Mesodermal cell (in vitro differentiated cells): ENCODE results near the gene LPCAT1.
"Not testable (repeated sequence)": the region's sequence is repeated elsewhere in the genome, so short reads cannot be mapped to it uniquely, and the experiment has no call there.

ENCODE experiments used
- H3K27ac ChIP-seq: 2 replicates; pipeline ENCODE4 v1.7.0; 2013; ENCODE audit warnings: mild to moderate bottlenecking, low read depth, low read length, moderate library complexity; ENCODE audit not compliant: severe bottlenecking
- H3K36me3 ChIP-seq: 2 replicates; pipeline ENCODE4 v1.7.1; 2013; ENCODE audit warnings: mild to moderate bottlenecking, low read length, moderate library complexity; ENCODE audit not compliant: control insufficient read depth, insufficient read depth
- H3K4me1 ChIP-seq: one replicate; pipeline ENCODE4 v1.7.1; 2013; ENCODE audit warnings: mild to moderate bottlenecking, low read length; ENCODE audit not compliant: insufficient read depth, control insufficient read depth, poor library complexity, severe bottlenecking
- H3K4me3 ChIP-seq: 2 replicates; pipeline ENCODE4 v1.7.0; 2013; ENCODE audit warnings: low read length, control low read depth, mild to moderate bottlenecking; ENCODE audit not compliant: insufficient read depth, poor library complexity, severe bottlenecking; ENCODE audit errors: extremely low read depth
- H3K9me3 ChIP-seq: 2 replicates; pipeline ENCODE4 v1.7.1; 2013; ENCODE audit warnings: mild to moderate bottlenecking, low read length, moderate library complexity; ENCODE audit not compliant: control insufficient read depth
- WGBS, 2 experiments: methylation state at CpG; one replicate each; pipeline ENCODE4 v1.1.5; 2013; ENCODE audit warnings: missing lambda C conversion rate in 2 of 2; ENCODE audit not compliant: insufficient coverage in 2 of 2; 5-methylcytosine and 5-hydroxymethylcytosine counted together

Gene LPCAT1

GRCh38 chr5:1517838-1518237 is 5.9 kb downstream of the LPCAT1 start:
- Histone ChIP-seq H3K36me3 (peaks cover 66% of the 10 kb centered on the region), H3K4me3 (no peak overlapping the region), H3K27ac (no peak overlapping the region), H3K4me1 (peaks cover 31% of the 10 kb centered on the region), H3K9me3 (no peaks in the 10 kb centered on the region)
- 92 to 97% methylated on average over 18 to 20 of the region's 20 CpGs for WGBS, 2 experiments

DNA sequence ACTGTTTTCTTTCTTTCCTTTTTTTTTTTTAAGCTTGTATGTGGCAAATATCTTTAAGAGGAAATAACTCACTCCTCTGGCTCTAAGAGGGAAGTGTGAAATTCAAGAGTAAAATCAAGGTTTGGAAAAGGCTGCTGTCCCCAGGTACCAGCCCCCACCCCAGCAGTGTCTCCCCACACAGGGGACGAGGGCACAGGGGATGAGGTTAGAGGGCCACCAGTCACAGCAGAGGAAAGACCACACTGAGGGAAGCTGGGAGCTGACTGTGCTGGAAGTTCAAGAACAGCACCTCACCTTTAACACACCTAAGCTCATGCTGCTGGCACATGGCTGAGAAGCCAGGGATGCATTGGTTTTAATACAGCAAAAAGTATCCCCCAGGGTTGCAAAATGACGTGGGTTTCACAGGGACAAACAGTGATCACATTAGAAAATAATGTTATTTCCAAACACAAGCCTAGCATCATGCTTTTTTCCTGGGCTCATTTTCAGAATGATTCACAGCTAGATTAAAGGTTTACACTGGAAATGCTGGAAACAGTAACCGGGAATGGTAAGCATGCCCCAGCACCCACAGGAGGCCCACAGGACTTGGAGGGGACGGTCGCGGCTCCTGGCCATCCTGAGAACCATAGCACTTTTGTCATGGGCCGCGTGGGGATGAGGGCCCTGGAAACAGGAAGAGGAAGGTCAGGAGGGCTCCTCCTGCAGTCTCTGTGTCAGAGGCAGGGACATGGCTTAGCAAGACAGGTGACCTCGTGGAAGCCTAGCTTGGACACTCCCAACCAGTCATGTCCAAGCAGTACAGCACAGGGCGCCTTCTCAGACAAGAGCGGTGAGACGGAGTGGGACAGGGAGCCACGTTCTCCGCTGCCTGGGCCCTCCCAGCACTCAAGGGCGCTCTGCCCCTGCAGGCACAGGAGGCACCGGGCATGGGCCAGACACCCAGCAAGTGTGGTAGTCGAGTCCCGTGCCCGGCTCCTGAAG is 6.9 kb downstream of the LPCAT1 start:
- H3K9me3 ChIP-seq = no peaks in the 10 kb centered on the region
- no peak overlapping the region for H3K4me3 ChIP-seq
- H3K4me1 ChIP-seq = peaks cover 35% of the 10 kb centered on the region
- WGBS, 2 experiments = 89 to 90% methylated on average over 14 to 15 of the region's 19 CpGs
- H3K27ac ChIP-seq = no peak overlapping the region
- peaks cover 74% of the 10 kb centered on the region for H3K36me3 ChIP-seq

DNA sequence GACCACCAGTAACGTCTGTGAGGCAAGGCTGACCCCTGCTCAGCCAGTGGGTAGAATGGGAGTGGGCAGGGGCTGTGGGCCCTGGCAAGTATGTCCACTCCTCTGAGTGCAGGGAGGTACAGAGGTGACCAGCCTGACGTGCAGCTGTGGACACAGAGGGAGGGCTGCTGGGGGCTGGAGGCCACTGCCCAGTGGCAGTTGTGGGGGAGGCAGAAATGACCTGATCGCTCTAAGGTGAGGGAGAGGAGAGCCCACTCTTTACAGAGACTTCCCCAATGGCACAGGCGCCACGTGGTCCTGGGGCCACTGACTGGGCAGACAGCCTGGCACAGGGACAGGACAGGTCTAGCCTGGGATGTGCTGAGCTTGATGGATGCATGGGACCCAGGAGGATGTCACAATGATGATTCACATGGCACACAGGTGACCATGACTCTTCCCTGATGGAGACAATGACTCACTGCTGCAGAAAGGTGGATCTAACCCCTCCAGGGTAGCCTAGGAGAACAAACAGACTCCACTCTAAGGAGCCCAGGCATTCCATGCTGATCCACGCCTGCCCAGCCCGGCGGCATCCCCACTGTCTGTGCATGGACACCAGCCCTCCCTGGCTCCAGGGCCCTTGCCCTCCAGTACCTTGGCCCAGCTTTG is 7.7 kb downstream of the LPCAT1 start:
- 71 to 80% methylated on average over 4 to 7 of the region's 8 CpGs for WGBS, 2 experiments

GRCh38 chr5:1515311-1515920 is 8.3 kb downstream of the LPCAT1 start:
- Histone ChIP-seq H3K36me3 (peaks cover 69% of the 10 kb centered on the region), H3K4me3 (no peak overlapping the region)
- WGBS, 2 experiments = 51 to 61% methylated on average over 3 to 8 of the region's 11 CpGs

More for the DNA sequence above, 7.7 kb downstream of the LPCAT1 start:
- Histone ChIP-seq H3K27ac (no peak overlapping the region), H3K4me3 (no peak overlapping the region), H3K36me3 (peaks cover 70% of the 10 kb centered on the region), H3K4me1 (peaks cover 35% of the 10 kb centered on the region), H3K9me3 (no peaks in the 10 kb centered on the region)

GRCh38 chr5:1514819-1515310 is 8.9 kb downstream of the LPCAT1 start:
- H3K27ac ChIP-seq, H3K9me3 ChIP-seq: not testable (repeated sequence)
- WGBS, 2 experiments = 48 to 49% methylated on average over 10 of the region's 11 CpGs

More at GRCh38 chr5:1515311-1515920, 8.3 kb downstream of the LPCAT1 start:
- H3K9me3 ChIP-seq = no peaks in the 10 kb centered on the region
- peaks cover 35% of the 10 kb centered on the region for H3K4me1 ChIP-seq
- no peak overlapping the region for H3K27ac ChIP-seq

GRCh38 chr5:1514027-1514818 is 9.5 kb downstream of the LPCAT1 start:
- 77 to 79% methylated on average over 29 to 30 of the region's 30 CpGs for WGBS, 2 experiments
- H3K36me3 ChIP-seq = peaks cover 69% of the 10 kb centered on the region
- H3K27ac ChIP-seq = no peak overlapping the region
- H3K4me3 ChIP-seq = no peak overlapping the region
- no peaks in the 10 kb centered on the region for H3K9me3 ChIP-seq
- H3K4me1 ChIP-seq = peaks cover 35% of the 10 kb centered on the region

More at GRCh38 chr5:1514819-1515310, 8.9 kb downstream of the LPCAT1 start:
- peaks cover 69% of the 10 kb centered on the region for H3K36me3 ChIP-seq
- H3K4me3 ChIP-seq = not testable (repeated sequence)
- H3K4me1 ChIP-seq = peaks cover 35% of the 10 kb centered on the region

DNA sequence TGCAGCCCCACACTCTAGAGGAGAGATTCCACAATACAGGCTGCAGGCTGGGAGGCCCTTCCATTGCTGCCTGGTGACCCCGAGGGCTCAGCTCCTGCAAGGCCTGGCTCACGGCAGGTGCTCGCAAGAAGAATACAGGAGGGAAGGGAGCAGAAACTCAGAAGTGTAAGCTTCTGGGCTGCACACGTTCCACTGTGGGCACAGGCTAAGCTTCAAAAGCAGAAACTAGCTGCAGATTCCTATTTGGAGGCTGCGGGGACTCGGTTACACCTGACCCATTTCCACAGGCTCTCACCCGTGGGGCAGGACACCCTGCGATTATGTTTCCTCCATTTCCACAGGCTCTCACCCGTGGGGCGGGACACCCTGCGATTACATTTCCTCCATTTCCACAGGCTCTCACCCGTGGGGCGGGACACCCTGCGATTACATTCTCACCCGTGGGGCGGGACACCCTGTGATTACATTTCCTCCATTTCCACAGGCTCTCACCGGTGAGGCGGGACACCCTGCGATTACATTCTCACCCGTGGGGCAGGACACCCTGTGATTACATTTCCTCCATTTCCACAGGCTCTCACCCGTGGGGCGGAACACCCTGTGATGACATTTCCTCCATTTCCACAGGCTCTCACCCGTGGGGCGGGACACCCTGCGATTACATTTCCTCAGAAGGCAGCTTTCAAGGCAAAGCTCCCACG is 10.3 kb downstream of the LPCAT1 start:
- 82 to 87% methylated on average over 26 of the region's 26 CpGs for WGBS, 2 experiments
- H3K27ac ChIP-seq = no peak overlapping the region
- H3K9me3 ChIP-seq = no peaks in the 10 kb centered on the region
- H3K4me1 ChIP-seq = peaks cover 35% of the 10 kb centered on the region
- H3K4me3 ChIP-seq = no peak overlapping the region
- H3K36me3 ChIP-seq = peaks cover 63% of the 10 kb centered on the region

- no peak overlapping the region for H3K27ac ChIP-seq
- 94 to 95% methylated on average over 17 to 25 of the region's 25 CpGs for WGBS, 2 experiments
- no peak overlapping the region for H3K4me3 ChIP-seq
- no peaks in the 10 kb centered on the region for H3K9me3 ChIP-seq
- H3K36me3 ChIP-seq = peaks cover 57% of the 10 kb centered on the region
- H3K4me1 ChIP-seq = peaks cover 33% of the 10 kb centered on the region
These were observed 11.0 kb downstream of the LPCAT1 start for GRCh38 chr5:1512541-1513291.
